ENCODE measurements around the gene ICE2. TPM values are rescaled to one million over a fixed set of nuclear protein-coding genes. Genes with fewer than 3 reads are reported as not detected.

Gene ICE2
- polyA plus RNA-seq, 3 donors: 10.0 to 27.0 (median 24.8) TPM

- WGBS (ENCODE audit: insufficient coverage): 87% methylated on average over 3 of the region's 10 CpGs
- no peak for DNase-seq
- Mint-ChIP-seq H3K36me3 (peaks cover 0 to 3% of the 10 kb centered on the region in 2 donors), H3K4me3 (no peak overlapping the region), H3K27ac (peak overlapping the region in 1 of 7 donors; percentile 29), H3K27me3 (ENCODE audit: low read depth in 3 of 3) (peaks cover 0 to 2% (median 0%) of the 10 kb centered on the region in 3 donors), H3K9me3 (no peaks in the 10 kb centered on the region), H3K4me1 (no peaks in the 10 kb centered on the region)
- Histone ChIP-seq H2AFZ (ENCODE audit: insufficient read depth, low read depth, low read length, poor library complexity, severe bottlenecking) (no peak overlapping the region), H3K9me3 (replicated peaks in 1 of 2; ENCODE audit: control insufficient read depth in 1 of 2, insufficient read depth in 1 of 2, low read length in 2 of 2) (no peaks in the 10 kb centered on the region), H3K9ac (ENCODE audit: insufficient read depth, low read length, poor library complexity, severe bottlenecking) (no peak overlapping the region), H3K36me3 (replicated peaks in 1 of 2; ENCODE audit: control insufficient read depth in 1 of 2, insufficient read depth in 2 of 2, low read length in 2 of 2) (no peaks in the 10 kb centered on the region), H3K4me1 (ENCODE audit: control insufficient read depth in 1 of 2, insufficient read depth in 2 of 2, low read length in 2 of 2) (no peaks in the 10 kb centered on the region), H3K27ac (ENCODE audit: low read depth in 1 of 2, low read length in 2 of 2) (no peak overlapping the region), H3K4me3 (replicated peaks in 1 of 3; ENCODE audit: low read depth in 2 of 3, low read length in 3 of 3) (no peak overlapping the region), H3K27me3 (ENCODE audit: control insufficient read depth in 2 of 2, insufficient read depth in 2 of 2, low read length in 2 of 2) (no peaks in the 10 kb centered on the region), H3K4me2 (replicated peaks; ENCODE audit: extremely low read depth, low read length, poor library complexity, severe bottlenecking) (no peak overlapping the region), H4K20me1 (ENCODE audit: insufficient read depth, low read length) (no peaks in the 10 kb centered on the region), H3K79me2 (ENCODE audit: insufficient read depth, low read length) (no peaks in the 10 kb centered on the region)
- intact Hi-C loops (cut with micrococcal nuclease): no loop called here
- TF ChIP-seq, protein P1, sequence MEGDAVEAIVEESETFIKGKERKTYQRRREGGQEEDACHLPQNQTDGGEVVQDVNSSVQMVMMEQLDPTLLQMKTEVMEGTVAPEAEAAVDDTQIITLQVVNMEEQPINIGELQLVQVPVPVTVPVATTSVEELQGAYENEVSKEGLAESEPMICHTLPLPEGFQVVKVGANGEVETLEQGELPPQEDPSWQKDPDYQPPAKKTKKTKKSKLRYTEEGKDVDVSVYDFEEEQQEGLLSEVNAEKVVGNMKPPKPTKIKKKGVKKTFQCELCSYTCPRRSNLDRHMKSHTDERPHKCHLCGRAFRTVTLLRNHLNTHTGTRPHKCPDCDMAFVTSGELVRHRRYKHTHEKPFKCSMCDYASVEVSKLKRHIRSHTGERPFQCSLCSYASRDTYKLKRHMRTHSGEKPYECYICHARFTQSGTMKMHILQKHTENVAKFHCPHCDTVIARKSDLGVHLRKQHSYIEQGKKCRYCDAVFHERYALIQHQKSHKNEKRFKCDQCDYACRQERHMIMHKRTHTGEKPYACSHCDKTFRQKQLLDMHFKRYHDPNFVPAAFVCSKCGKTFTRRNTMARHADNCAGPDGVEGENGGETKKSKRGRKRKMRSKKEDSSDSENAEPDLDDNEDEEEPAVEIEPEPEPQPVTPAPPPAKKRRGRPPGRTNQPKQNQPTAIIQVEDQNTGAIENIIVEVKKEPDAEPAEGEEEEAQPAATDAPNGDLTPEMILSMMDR (IDR thresholded peaks at IDR 0.05): no peak
Observed at GRCh38 chr15:60526127-60526616, 47.2 kb upstream of the ICE2 start.

- peaks cover 1% of the 10 kb centered on the region for H3K4me1 Mint-ChIP-seq
- H3K27ac ChIP-seq (ENCODE audit: low read depth in 1 of 2, low read length in 2 of 2): no peak overlapping the region
Observed at GRCh38 chr15:60525341-60526039, 46.5 kb upstream of the ICE2 start.

More at GRCh38 chr15:60525341-60526039, 46.5 kb upstream of the ICE2 start:
- Histone ChIP-seq H3K4me1 (ENCODE audit: control insufficient read depth in 1 of 2, insufficient read depth in 2 of 2, low read length in 2 of 2) (no peaks in the 10 kb centered on the region), H3K27me3 (ENCODE audit: control insufficient read depth in 2 of 2, insufficient read depth in 2 of 2, low read length in 2 of 2) (no peaks in the 10 kb centered on the region), H3K4me2 (replicated peaks; ENCODE audit: extremely low read depth, low read length, poor library complexity, severe bottlenecking) (no peak overlapping the region), H2AFZ (ENCODE audit: insufficient read depth, low read depth, low read length, poor library complexity, severe bottlenecking) (no peak overlapping the region), H3K9ac (ENCODE audit: insufficient read depth, low read length, poor library complexity, severe bottlenecking) (no peak overlapping the region), H3K4me3 (replicated peaks in 1 of 3; ENCODE audit: low read depth in 2 of 3, low read length in 3 of 3) (no peak overlapping the region), H3K36me3 (replicated peaks in 1 of 2; ENCODE audit: control insufficient read depth in 1 of 2, insufficient read depth in 2 of 2, low read length in 2 of 2) (no peaks in the 10 kb centered on the region), H4K20me1 (ENCODE audit: insufficient read depth, low read length) (no peaks in the 10 kb centered on the region), H3K9me3 (replicated peaks in 1 of 2; ENCODE audit: control insufficient read depth in 1 of 2, insufficient read depth in 1 of 2, low read length in 2 of 2) (no peaks in the 10 kb centered on the region), H3K79me2 (ENCODE audit: insufficient read depth, low read length) (no peaks in the 10 kb centered on the region)
- no peak for DNase-seq
- intact Hi-C loops (cut with micrococcal nuclease): no loop called here
- no peaks in the 10 kb centered on the region for H3K9me3 Mint-ChIP-seq
- no peak overlapping the region for H3K4me3 Mint-ChIP-seq
- WGBS (ENCODE audit: insufficient coverage): 100% methylated on average over 1 of the region's 4 CpGs
- peaks cover 0 to 2% (median 0%) of the 10 kb centered on the region in 3 donors for H3K27me3 Mint-ChIP-seq (ENCODE audit: low read depth in 3 of 3)
- no peak overlapping the region for H3K27ac Mint-ChIP-seq
- peaks cover 0 to 3% of the 10 kb centered on the region in 2 donors for H3K36me3 Mint-ChIP-seq
- TF ChIP-seq, protein P1 (IDR thresholded peaks at IDR 0.05): no peak
